ENCODE data around the gene ATG9A.

ATG9A gene

GRCh38 chr2:219223831-219224610 is 5.4 kb downstream of the ATG9A start:
- DNase-seq (ENCODE audit: insufficient read length, low spot score) (no peak), FAIRE-seq (no peak)

GRCh38 chr2:219221957-219222518 is 7.4 kb downstream of the ATG9A start:
- DNase-seq (ENCODE audit: insufficient read length, low spot score) (no peak), FAIRE-seq (no peak)

GRCh38 chr2:219220652-219221402 is 8.6 kb downstream of the ATG9A start:
- DNase-seq (ENCODE audit: insufficient read length, low spot score) (no peak), FAIRE-seq (no peak)

GRCh38 chr2:219219784-219220532 is 9.5 kb downstream of the ATG9A start:
- no peak for DNase-seq (ENCODE audit: insufficient read length, low spot score)
- no peak for FAIRE-seq

GRCh38 chr2:219218732-219219701 is 10.4 kb downstream of the ATG9A start, which contains the start of gene ABCB6:
Gene ABCB6 (minus strand): TSS chr2:219218958. CDS start chr2:219218673, 285 bp downstream.
- peak; percentile 95 for FAIRE-seq
- DNase-seq (ENCODE audit: insufficient read length, low spot score): peak; percentile 95

- FAIRE-seq (no peak), DNase-seq (ENCODE audit: insufficient read length, low spot score) (no peak)
Measured at GRCh38 chr2:219218217-219218731, 11.2 kb downstream of the ATG9A start.

GRCh38 chr2:219216535-219216915 is 12.9 kb downstream of the ATG9A start:
- no peak for DNase-seq (ENCODE audit: insufficient read length, low spot score)
- FAIRE-seq: no peak

- FAIRE-seq (no peak), DNase-seq (ENCODE audit: insufficient read length, low spot score) (no peak)
Measured at GRCh38 chr2:219215871-219216534, 13.4 kb downstream of the ATG9A start.

- no peak for FAIRE-seq
- DNase-seq (ENCODE audit: insufficient read length, low spot score): no peak
Measured at GRCh38 chr2:219214786-219215185, 14.7 kb downstream of the ATG9A start.

- FAIRE-seq (no peak), DNase-seq (ENCODE audit: insufficient read length, low spot score) (no peak)
Measured at GRCh38 chr2:219214141-219214540, 15.3 kb downstream of the ATG9A start.

GRCh38 chr2:219213486-219214071 is 15.9 kb downstream of the ATG9A start:
- FAIRE-seq: no peak
- DNase-seq (ENCODE audit: insufficient read length, low spot score): no peak

- DNase-seq (ENCODE audit: insufficient read length, low spot score) (no peak), FAIRE-seq (no peak)
Measured at GRCh38 chr2:219213026-219213415, 16.4 kb downstream of the ATG9A start.

GRCh38 chr2:219210886-219211362 is 18.5 kb downstream of the ATG9A start:
- DNase-seq (ENCODE audit: insufficient read length, low spot score) (no peak), FAIRE-seq (no peak)

- DNase-seq (ENCODE audit: insufficient read length, low spot score): no peak
- FAIRE-seq: no peak
Measured at GRCh38 chr2:219210196-219210885, 19.1 kb downstream of the ATG9A start.

- no peak for DNase-seq (ENCODE audit: insufficient read length, low spot score)
- FAIRE-seq: no peak
Measured at GRCh38 chr2:219209236-219210195, 19.9 kb downstream of the ATG9A start.

- DNase-seq (ENCODE audit: insufficient read length, low spot score): no peak
- no peak for FAIRE-seq
Measured at GRCh38 chr2:219207884-219208740, 21.3 kb downstream of the ATG9A start.

All from GM19239 (cell line).